GM18909 (cell line): ENCODE data around the gene PER2.
A peak's percentile ranks its signal among the peaks of the same experiment; 100 is the strongest.
"Not testable (repeated sequence)": the region's sequence is repeated elsewhere in the genome, so short reads cannot be mapped to it uniquely, and the experiment has no call there.

Experiments
- ATAC-seq: cut with Tn5 transposase; IDR thresholded peaks from one replicate; pipeline ENCODE4 v1.9.1; 2021; ENCODE audit warnings: mild to moderate bottlenecking; ENCODE audit not compliant: unreplicated experiment, poor library complexity

PER2 gene

DNA sequence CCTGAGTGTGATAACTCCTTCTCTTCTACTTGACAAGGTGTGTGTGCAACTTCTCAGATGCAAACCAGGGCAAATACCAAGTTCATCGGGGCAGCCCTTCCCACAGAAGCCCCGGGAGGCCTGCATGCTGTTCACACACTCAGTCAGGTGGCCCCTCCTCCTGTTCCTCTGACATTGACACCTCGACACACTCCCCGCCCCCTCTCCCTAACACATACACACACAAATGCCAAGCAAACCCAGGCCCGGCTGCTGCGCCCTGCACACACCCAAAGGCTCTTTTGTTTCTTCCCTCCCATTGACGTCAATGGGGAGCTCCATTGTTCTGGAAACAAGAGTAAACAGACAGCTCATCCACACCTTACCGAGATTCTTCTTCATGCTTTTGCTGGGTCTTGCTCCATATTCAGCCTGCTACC is 1.7 kb upstream of the PER2 start:
- ATAC-seq = no peak

DNA sequence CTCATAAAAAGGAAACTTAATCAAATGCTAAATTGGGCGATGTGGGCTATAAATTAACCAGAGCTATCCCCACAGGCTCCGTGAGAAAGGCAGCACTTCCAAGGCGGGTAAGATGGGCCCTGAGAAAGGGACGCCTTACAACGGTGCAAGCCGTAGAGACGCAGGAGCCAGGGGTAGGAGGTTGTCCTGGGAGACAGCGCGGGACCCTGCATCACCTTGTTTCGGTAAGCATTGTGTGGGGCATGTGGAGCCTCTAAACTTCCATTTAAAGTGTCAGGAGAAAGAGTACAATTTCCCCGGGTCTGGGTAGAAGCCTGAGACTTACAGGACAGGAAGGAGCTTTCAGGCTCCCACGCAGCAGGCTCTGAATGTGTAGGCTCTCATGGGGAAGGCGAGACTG is 1.2 kb upstream of the PER2 start:
- no peak for ATAC-seq

DNA sequence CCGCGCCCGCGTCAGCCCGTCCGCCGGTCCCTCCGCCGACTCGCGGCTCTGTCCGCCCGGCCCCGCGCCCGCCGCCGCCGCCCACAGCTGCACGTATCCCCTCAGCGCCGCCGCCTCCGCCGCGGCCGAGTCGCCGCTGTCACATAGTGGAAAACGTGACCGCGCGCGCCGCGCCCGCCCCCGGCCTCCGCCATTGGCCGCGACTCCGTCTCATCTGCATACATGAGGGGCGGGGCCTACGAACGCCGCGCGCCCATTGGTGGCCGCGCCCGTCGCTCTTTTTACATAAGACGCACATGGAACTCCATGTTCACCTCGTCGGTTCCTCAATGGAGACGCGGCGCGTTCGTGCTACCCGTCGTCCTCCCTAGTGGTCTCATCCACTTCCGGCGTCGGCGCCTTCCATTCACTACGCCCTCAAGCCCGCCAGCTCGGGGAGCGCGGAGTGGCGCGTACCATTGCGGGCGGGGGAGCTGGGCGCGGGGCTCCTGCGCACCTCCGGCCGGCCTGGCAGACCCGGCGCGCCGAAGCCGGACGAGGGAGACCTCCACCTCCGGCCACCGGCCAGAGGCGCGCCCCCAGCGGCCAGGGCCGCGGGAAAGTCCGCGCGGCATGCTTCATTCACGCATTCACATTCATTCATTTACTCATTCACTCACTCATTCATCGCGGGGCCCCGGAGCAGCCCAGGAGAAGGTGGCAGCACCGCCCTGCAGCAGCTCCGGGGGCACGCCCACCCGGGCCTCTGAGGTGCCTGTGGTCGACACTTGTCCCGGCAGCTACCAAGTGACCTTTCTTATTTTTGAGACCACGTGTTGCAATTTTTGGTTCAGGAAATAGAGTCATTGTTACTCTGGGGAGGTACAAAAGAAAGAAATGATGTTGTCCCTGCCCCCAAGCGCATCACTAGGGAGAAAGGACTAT is 502 bp upstream of the PER2 start:
- ATAC-seq = peak; percentile 92

DNA sequence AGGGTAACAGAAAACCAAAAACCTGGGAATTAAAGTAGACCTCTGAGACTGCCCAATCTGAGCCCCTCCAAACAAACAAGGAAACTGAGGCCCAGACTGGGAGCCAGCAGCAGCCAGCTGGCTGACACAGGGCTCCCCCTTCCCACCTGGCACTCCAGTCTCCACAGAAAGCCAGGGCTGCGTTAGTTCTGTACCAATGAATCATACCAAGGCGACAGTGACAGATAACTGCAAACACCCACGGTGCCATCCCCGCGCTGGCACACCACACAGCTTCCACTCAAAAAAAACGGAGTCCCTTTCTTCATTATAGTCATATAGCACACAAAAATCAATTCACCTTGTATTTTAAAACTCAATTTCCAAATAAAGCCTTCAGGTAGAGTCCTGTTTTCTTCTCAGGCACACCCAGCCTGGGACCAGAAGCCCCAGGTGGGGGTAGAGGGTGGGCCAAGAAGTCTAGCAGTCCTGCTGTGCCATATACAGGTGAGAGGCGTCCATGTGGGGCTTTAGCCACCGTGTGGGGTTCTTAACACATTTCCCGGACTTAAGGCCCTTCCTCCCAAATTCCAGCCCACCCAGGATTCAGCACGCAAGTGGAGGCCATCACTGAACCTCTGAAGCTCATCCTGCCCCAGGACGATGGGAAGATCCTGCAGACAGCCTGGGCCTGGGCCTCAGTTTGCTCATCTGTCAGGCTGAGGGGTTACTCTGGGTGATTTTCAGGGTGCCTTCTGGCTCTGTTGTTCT is 1.2 kb downstream of the PER2 start:
- ATAC-seq = no peak

DNA sequence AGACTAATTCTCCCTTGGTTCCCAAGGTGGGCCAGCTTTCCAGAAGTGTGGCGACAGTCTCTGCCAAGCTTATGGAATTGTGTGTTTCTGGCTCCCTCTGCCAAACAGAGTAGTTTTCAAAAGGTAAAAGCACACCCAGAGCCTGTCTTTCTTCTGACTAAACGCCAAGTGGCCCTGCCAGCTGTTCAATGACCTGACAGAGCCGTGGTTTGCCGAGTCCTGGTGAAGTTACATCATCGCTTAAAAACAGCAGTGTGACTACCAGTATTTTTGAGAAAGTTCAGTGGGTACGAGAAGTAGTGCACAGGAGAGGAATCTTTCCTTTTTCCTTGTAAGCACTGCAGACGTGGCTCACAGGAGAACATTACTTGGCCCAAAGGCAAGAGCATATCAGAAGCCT is 1.9 kb downstream of the PER2 start:
- no peak for ATAC-seq

DNA sequence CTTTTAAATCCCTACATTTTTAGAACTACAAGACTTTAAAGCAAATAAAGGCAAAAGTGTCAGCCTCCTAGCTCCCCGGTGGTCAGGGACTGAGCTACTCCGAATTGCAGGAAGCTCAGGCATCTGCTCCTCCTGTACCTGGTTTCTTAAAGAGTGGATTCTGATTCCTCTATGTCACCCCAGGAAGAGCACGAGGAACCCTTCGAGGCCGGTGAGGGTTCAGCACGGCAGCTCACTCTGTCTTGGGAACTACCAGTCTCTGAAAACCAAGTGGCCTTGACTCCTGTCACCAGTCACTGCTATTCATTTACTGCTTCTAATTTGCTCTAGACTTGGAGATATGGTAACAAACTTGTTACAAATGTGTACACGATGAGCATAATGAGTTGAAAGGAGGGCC is 2.3 kb downstream of the PER2 start:
- ATAC-seq = no peak

DNA sequence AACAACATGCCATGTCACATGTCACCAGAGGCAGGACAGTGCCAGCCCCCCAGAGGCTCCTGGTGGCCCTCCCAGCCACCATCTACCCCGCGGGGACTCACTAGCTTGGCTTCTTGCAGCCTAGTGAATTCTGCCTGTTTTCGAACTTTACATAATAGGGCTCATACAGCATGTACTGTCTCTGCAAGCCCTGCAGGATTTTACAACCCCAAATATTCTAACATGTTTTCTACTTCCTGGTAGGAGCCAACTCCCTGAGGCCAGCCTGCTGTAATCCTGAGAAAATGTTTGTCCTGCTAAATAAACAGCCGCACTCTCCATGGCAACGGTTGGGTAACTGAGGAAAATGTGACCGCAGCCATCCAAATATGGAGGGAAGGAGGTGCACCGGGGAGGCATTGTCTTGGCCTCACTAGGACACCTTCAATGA is 2.7 kb downstream of the PER2 start:
- ATAC-seq = no peak

DNA sequence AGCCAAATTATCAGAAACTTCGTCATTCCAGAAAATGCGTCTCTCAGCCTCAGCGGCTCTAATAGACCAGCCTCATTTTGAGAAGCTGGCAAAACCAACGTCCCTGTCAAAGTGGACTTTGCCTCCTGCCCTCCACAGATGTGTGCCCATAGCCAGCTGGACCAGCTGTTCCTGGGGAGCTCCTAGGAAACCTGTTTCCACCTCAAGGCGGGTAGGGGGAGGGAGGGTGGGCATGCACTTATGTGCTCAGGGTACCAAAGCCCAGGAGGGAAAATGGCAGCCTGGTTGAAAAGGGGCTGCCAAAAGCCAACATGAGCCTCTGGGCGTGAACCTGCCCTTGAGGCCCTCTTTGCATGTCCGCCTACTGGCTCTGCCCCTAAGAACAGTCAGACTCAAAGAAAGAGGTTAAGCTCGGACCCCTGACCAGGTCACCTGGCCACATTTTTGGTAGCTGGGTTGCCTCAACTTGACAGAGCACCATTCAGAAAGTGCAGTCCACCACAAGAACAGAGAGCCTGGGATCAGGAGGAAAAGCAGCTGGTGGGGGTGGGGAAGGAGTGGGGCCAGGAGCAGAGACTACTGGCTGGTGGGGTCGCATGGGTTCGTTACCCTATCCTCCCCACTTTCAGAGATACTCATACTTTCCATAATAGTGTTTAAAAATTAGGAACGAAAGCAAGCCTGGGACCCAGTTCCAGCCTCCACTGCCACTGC is 3.5 kb downstream of the PER2 start:
- no peak for ATAC-seq

DNA sequence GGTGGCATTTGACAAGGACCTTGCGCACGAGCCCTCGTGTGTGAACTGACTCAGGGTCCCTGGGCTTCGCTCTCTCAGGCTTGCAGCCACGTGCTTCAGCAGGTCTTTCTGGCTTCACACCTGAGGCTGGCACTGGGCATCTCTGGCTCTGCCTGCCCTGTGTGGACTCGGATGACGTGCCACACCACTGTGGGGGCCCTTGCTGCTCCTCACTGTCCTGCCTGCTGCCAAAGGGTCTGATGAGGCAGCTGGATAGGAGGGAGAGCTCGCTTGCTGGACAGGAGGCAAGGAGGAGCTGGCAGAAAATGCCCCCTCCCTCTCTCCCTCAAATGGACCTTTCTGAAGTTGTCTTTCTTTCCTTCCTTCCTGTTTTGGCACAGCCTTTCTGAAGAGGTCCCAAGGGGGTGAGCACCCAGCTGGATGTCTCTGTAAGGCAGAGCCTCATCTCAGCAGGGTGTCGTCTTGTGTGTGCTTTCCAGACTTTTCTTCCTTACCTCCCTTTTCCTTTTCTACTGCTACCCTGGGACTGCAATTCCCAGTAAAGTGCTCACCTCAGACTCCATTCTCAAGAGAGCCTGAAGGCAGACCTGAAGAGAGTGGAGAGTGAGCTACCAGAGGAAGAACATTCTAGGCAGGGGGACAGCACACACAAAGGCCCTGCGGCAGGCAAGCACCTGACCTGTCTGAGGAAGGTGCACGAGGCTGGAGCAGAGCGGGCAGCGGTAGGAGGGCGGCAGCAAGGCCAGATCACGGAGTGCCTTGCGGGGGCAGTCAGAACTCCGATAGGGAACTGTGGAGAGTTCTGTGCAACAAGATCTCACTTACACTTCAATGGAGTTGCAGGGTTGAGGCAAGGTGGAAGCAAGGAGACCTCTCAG is 5.3 kb downstream of the PER2 start:
- ATAC-seq = no peak

DNA sequence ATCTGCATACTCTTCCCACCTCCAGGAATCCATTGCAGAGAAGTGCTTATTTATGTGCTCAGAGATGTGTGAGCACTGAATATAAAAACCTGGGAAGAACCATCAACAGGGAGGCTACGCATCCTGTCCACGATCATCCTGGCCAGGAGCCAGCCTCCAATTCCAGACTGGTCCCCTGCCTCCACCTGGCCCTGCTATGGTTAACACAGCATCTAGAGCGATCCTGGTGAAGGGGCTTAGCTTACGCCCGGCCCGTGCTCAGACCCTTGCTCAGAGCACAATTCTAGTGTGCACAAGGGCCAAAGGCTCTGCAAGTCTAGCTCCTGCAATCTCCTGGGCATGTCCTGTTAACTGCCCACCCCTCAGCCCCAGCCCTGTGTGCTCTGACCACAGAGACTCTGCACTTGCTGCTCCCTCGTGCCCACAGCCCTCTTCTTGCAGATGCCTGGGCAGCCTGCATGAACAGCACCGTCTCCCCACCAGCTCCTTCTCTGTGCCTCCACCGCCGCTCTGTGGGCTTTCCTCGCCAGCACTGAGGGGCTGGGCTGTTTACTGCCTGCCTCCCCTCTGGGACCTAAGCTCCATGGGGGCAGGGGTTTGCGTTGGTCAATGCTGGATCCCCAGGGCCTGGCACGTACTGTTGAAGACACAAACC is 6.5 kb downstream of the PER2 start:
- ATAC-seq = no peak

DNA sequence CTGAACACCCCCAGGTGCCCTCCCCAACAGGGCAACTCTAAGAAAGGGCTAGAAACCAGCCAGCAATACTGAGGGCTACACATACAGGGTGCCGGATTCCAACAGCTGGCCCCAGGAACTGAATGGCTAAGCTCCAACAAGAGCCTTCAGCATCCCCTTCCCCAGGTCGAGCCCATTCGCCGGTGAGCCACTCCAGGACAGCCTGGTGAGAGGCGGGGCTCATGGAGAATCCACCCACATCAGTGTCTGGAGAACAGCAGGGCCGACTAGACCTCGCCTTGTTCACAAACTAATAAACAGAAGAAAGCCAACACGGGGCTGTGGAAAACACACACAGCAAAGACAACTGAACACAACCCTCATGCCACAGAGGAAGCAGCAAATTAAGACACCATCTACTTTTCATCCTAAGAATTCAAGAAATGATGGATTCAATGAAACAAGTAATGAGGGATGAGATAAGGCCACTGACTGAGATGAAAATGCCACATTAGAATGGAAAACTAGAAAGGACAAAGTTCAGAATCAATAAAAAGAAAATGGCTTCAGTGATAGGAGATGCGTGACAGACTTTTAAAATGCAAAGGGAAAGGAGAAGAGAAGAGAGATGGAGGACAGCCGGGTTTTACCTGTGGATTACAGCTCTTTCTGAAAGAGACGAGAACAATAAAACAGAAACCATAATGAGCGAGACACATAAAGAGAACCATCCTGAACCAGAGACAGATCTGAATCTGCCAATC is 8.2 kb downstream of the PER2 start:
- ATAC-seq = no peak

DNA sequence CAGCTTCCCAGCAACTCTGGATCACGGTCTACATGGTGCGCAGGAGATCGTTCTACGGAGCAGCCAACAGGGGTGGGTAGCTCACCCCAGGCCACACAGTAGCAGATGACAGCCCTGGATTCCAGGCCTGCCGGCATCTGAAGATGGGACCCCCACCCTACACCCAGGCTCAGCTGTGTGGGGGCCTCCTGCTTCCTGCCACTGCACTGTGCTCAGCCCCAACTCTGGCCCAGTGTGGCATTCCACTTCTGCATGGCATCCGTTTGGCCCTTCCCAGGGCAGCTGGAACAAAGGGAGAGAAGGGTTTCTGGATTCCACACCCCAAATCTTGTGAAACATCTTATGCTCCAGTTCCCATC is 9.1 kb downstream of the PER2 start:
- no peak for ATAC-seq

DNA sequence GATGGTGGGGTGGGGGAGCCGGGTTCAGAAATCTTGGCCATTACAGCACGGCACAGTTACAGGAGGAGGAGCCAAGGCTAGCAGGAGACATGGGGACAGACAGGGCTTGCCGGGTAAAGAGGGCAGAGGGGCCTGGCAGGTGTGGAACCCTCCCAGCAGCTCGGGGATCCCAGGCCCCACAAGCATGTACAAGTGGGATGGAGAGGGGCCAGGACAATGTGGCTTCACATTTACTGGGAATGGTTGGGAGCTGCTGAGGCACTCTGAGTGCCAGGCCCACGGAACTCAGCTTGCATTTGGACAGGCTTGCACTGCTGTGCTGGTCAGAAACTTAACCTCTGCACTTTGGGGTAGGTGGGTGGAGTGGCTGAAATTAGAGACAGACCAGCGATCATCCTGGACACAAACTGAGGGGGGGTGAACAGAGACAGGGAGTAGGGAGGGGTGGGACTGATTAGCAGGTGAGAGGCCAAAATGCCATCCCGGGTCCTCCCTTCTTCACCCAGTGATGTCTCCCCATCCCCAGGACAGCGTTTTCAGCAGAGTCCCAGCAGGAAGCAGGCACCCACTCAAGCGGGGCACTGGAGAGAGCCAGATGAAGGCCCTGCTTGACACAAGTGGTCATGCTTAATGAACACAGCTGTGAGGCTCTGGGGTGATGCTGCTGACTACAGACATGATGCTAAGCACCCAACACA is 9.6 kb downstream of the PER2 start:
- no peak for ATAC-seq

DNA sequence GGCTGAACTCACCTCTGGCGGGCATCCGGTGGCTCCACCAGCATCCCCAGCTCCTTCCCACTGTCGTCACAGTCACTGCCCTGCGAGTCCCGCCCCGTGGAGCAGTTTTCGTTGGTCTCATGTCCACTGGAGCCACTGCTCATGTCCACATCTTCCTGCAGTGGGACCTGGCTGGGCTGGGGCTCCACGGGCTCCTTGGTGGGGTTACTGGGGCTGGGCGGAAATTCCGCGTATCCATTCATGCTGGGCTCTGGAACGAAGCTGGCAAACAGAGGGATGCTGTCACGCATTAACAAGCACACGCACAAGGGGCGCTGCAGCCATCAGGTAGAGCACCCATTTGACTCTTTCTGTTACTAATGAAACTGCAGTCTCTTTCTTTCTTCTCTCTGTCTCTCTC is 10.7 kb downstream of the PER2 start:
- ATAC-seq = no peak

DNA sequence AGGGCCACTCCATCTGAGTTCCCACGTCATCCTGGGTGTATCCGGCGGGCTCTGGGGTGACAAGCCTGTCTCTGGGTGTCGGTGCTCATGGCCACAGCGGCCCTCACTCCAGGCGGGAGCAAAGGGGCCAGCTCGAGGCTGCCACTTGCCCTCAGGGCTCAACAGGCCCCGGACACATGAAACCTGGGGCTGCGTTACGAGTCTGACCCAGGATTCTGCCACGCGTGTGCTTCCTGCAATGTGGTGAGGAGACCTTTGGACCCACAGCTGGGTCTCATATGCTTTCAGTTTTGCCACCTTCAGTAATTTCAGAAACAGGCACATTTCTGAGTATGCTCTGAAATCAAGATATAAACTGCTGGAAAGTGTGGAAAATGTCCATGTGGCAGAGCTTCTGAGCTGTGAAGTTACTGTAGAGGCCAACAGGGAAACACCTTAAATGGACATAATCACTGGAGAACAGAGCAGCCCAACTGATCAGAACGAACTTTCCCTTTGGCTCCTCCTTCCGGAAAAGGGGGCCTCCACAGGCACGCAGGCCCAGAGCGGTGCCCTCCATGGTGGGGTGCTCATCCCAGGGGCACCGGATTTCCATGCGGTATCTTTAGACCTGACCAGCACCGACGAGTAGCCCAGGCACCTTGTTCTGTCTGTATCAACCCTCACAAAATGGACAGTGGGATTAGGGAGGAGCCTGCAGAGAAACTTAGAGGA is 14.1 kb downstream of the PER2 start:
- ATAC-seq = no peak

DNA sequence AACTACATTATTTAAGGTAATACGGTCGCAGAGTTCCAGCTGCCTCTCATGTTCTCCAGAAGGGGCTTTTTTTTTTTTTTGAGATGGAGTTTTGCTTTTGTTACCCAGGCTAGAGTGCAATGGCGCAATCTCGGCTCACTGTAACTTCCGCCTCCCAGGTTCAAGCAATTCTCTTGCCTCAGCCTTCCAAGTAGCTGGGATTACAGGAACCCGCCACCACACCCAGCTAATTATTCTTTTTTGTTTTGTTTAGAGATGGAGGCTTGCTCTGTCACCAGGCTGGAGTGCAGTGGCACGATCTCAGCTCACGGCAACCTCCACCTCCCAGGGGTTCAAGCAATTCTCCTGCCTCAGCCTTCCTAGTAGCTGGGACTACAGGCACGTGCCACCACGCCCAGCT is 15.0 kb downstream of the PER2 start:
- ATAC-seq = not testable (repeated sequence)

DNA sequence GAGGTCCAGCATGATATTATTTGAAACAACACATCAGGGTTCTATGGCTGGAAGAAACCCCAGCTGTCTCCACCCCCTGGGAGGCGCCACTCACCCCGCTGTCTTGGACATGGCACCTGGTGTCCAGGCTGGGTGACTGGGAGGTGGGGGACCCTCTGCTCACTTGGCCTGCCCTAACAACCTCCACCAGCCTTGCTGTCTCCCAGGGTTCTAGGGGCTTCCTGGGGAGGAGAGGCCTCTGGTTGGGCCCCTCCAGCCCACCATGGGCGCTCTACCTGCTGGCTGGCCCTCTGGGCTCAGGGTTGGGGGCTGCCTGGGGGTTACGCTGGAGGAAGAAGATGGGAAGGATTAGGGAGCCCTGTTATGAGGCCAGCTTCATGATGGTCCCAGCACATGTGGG is 16.3 kb downstream of the PER2 start:
- ATAC-seq = no peak

DNA sequence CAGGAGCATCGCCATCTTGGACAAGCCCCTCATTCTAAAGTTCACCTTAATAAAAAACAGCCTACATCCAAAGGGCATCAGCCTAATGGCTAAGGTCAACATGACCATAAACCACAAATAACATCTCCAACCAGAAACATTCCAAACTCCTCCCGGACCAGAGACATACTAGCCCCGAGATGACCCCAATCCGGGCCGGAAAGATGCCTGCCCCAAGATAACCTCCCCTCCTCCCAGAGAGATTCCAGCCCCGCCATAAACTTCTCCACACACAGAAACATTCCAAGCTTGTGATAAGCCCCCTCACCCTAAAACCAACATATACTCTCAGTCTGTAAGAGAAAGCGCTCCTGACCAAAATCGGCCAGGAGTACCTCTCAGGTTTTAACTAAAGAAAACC is 16.7 kb downstream of the PER2 start:
- not testable (repeated sequence) for ATAC-seq
